ENCODE measurements around the gene OPALIN.

Gene OPALIN

GRCh38 chr10:96305019-96305418, 53.8 kb downstream of the OPALIN start:
- no peak for TF ChIP-seq CTCF (IDR thresholded peaks at IDR 0.05)
- no peak for DNase-seq (ENCODE audit: low spot score)
- Histone ChIP-seq H3K4me3 (no peak overlapping the region), H3K27ac (no peak overlapping the region)

GRCh38 chr10:96304230-96304629, 54.6 kb downstream of the OPALIN start, which contains the start of gene DNTT:
DNTT (plus strand) TSS chr10:96304434; CDS start chr10:96304498, 64 bp downstream.
- DNase-seq (ENCODE audit: low spot score) = no peak
- H3K4me3 ChIP-seq = no peak within 1 kb of the TSS
- TF ChIP-seq CTCF (IDR thresholded peaks at IDR 0.05) = no peak
- no peak within 1 kb of the TSS for H3K27ac ChIP-seq

GRCh38 chr10:96301616-96302015, 57.2 kb downstream of the OPALIN start:
- Histone ChIP-seq H3K4me3 (no peak overlapping the region), H3K27ac (no peak overlapping the region)
- TF ChIP-seq CTCF (IDR thresholded peaks at IDR 0.05) = no peak
- DNase-seq (ENCODE audit: low spot score) = no peak

GRCh38 chr10:96299383-96299782, 59.4 kb downstream of the OPALIN start:
- H3K4me3 ChIP-seq = no peak overlapping the region
- no peak overlapping the region for H3K27ac ChIP-seq
- TF ChIP-seq CTCF (IDR thresholded peaks at IDR 0.05) = no peak
- DNase-seq (ENCODE audit: low spot score) = no peak

- no peak for TF ChIP-seq CTCF (IDR thresholded peaks at IDR 0.05)
- DNase-seq (ENCODE audit: low spot score) = no peak
- Histone ChIP-seq H3K27ac (no peak overlapping the region), H3K4me3 (no peak overlapping the region)
Observed at GRCh38 chr10:96298362-96298761, 60.4 kb downstream of the OPALIN start.

GRCh38 chr10:96297486-96297885, 61.3 kb downstream of the OPALIN start:
- DNase-seq (ENCODE audit: low spot score) = no peak
- H3K27ac ChIP-seq = no peak overlapping the region
- TF ChIP-seq CTCF (IDR thresholded peaks at IDR 0.05) = no peak
- H3K4me3 ChIP-seq = no peak overlapping the region

GRCh38 chr10:96295475-96295874, 63.3 kb downstream of the OPALIN start:
- TF ChIP-seq CTCF (IDR thresholded peaks at IDR 0.05) = no peak
- Histone ChIP-seq H3K27ac (no peak overlapping the region), H3K4me3 (no peak overlapping the region)
- DNase-seq (ENCODE audit: low spot score) = no peak
